ENCODE results near the gene HLA-DMA. TPM values are rescaled to one million over a fixed set of nuclear protein-coding genes. Genes with fewer than 3 reads are reported as not detected.
A peak's percentile ranks its signal among the peaks of the same experiment; 100 is the strongest.

Gene HLA-DMA
- total RNA-seq, result 100 to 1,000 TPM in 4 of 6 donors, 10 to 100 TPM in 2; 83.7 to 271 (median 134) TPM

- DNase-seq (peak in 1 of 2 donors; percentile 96), ATAC-seq (ENCODE audit: low FRiP score in 2 of 2) (peak; percentile 97 to 98)
- WGBS, 2 donors, result 15 to 22% methylated on average over 9 to 10 of the region's 10 CpGs
- H3K4me3 ChIP-seq, result peak within 1 kb of the TSS in 3 of 4 donors; percentile 42 to 45 (median 43)
- H3K9me3 ChIP-seq, result no peaks in the 10 kb centered on the region
- H3K36me3 ChIP-seq, result peaks cover 0 to 5% (median 0%) of the 10 kb centered on the region in 4 donors
- H3K27ac ChIP-seq, result peak within 1 kb of the TSS; percentile 65 to 89 (median 87)
- no peaks in the 10 kb centered on the region for H3K27me3 ChIP-seq
- peak in 3 of 4 donors; percentile 64 to 98 (median 86) for TF ChIP-seq POLR2A (IDR thresholded peaks at IDR 0.05)
- no peak for TF ChIP-seq EP300 (IDR thresholded peaks at IDR 0.05)
- TF ChIP-seq CTCF (IDR thresholded peaks at IDR 0.05), result peak; percentile 77 to 92 (median 88)
- TF ChIP-seq POLR2AphosphoS5 (IDR thresholded peaks at IDR 0.05), result peak; percentile 70 to 96
- H3K4me1 ChIP-seq, result peaks cover 23 to 42% (median 33%) of the 10 kb centered on the region in 4 donors
Measured at GRCh38 chr6:32952817-32953739, at the start of gene HLA-DMA. TSS of gene HLA-DMA (minus strand) at chr6:32953097. CDS start at chr6:32953036, 61 bp downstream.

GRCh38 chr6:33001685-33002084 is 48.8 kb upstream of the HLA-DMA start:
- no peak for DNase-seq
- no peak overlapping the region for H3K4me3 ChIP-seq
- WGBS, 2 donors, result 63 to 69% methylated on average over 4 of the region's 4 CpGs
- no peak for ATAC-seq (ENCODE audit: low FRiP score in 2 of 2)
- H3K9me3 ChIP-seq, result no peaks in the 10 kb centered on the region
- no peaks in the 10 kb centered on the region for H3K36me3 ChIP-seq
- no peak overlapping the region for H3K27ac ChIP-seq
- H3K4me1 ChIP-seq, result peaks cover 0 to 7% (median 3%) of the 10 kb centered on the region in 4 donors
- TF ChIP-seq CTCF (IDR thresholded peaks at IDR 0.05) (no peak), POLR2AphosphoS5 (IDR thresholded peaks at IDR 0.05) (no peak), EP300 (IDR thresholded peaks at IDR 0.05) (no peak), POLR2A (IDR thresholded peaks at IDR 0.05) (no peak)
- no peaks in the 10 kb centered on the region for H3K27me3 ChIP-seq

GRCh38 chr6:33000055-33000454 is 47.2 kb upstream of the HLA-DMA start:
- WGBS, 2 donors, result 17 to 51% methylated on average over 8 of the region's 8 CpGs
- peak in 3 of 6 experiments; percentile 25 to 49 (median 29) for TF ChIP-seq CTCF (IDR thresholded peaks at IDR 0.05)
- no peak for TF ChIP-seq POLR2AphosphoS5 (IDR thresholded peaks at IDR 0.05)
- ATAC-seq (ENCODE audit: low FRiP score in 2 of 2), result peak in 1 of 2 donors; percentile 14

GRCh38 chr6:32995448-32995847 is 42.6 kb upstream of the HLA-DMA start:
- WGBS, 2 donors, result 52 to 53% methylated on average over 2 of the region's 2 CpGs
- Histone ChIP-seq H3K36me3 (no peaks in the 10 kb centered on the region), H3K9me3 (no peaks in the 10 kb centered on the region), H3K4me3 (no peak overlapping the region), H3K27ac (no peak overlapping the region), H3K27me3 (no peaks in the 10 kb centered on the region), H3K4me1 (peaks cover 0 to 5% (median under 1%) of the 10 kb centered on the region in 4 donors)
- ATAC-seq (ENCODE audit: low FRiP score in 2 of 2), result no peak
- DNase-seq, result no peak
- TF ChIP-seq CTCF (IDR thresholded peaks at IDR 0.05), result no peak
- TF ChIP-seq POLR2AphosphoS5 (IDR thresholded peaks at IDR 0.05), result no peak
- no peak for TF ChIP-seq POLR2A (IDR thresholded peaks at IDR 0.05)
- no peak for TF ChIP-seq EP300 (IDR thresholded peaks at IDR 0.05)

More at GRCh38 chr6:33000055-33000454, 47.2 kb upstream of the HLA-DMA start:
- Histone ChIP-seq H3K4me3 (no peak overlapping the region), H3K4me1 (peaks cover 0 to 7% (median 3%) of the 10 kb centered on the region in 4 donors), H3K27ac (no peak overlapping the region), H3K9me3 (no peaks in the 10 kb centered on the region), H3K27me3 (no peaks in the 10 kb centered on the region), H3K36me3 (no peaks in the 10 kb centered on the region)
- peak in 1 of 2 donors; percentile 36 for DNase-seq
